ENCODE measurements around the gene ILDR1. TPM values are rescaled to one million over a fixed set of nuclear protein-coding genes. Genes with fewer than 3 reads are reported as not detected.
A peak's percentile ranks its signal among the peaks of the same experiment; 100 is the strongest.

Gene ILDR1
- total and polyA plus RNA-seq, 2 experiments from 2014 or later = 0.66 to 0.97 TPM

DNA sequence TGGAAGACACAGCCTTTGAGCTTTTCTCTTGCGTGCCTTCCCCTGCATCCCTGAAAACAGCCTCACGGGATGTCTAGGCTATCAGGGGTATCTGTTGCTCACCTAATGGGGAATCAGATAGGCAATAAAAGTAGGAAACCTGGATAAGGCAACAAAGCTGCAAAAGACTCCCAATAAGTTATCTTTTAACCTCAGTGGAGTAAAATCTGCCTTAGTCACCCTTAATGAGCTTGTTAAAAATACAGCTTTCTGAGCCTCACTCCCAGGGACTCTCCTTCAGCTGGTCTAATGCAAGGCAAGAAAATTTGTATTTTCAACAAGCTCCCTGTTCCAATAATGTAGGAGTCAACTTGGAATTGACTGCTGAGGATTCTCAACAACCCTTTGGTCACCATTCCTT lies 25.6 kb downstream of the ILDR1 start (continued):
- TF ChIP-seq NANOG (IDR thresholded peaks at IDR 0.05; ENCODE audit: borderline replicate concordance) = no peak
- TF ChIP-seq EZH2phosphoT487 (IDR thresholded peaks at IDR 0.05; ENCODE audit: unreplicated experiment) = no peak
- no peak for TF ChIP-seq ETS1 (IDR thresholded peaks at IDR 0.05)
- TF ChIP-seq CREB1 (CRISPR knock-in tag; IDR thresholded peaks at IDR 0.05; ENCODE audit: low read depth) = no peak
- no peak for TF ChIP-seq CTCF (conservative IDR thresholded peaks at IDR 0.05; ENCODE audit: low read depth in 2 of 2)

GRCh38 chr3:121995161-121996137 lies 26.6 kb downstream of the ILDR1 start:
- H3K27me3 ChIP-seq (ENCODE audit: insufficient read depth) = no peaks in the 10 kb centered on the region
- H3K79me2 ChIP-seq (replicated peaks; ENCODE audit: insufficient read depth) = no peaks in the 10 kb centered on the region
- peak; percentile 99 for ATAC-seq
- no peaks in the 10 kb centered on the region for H3F3A ChIP-seq (replicated peaks; ENCODE audit: low read depth)
- H3K4me1 ChIP-seq (ENCODE audit: insufficient read depth) = peaks cover 5% of the 10 kb centered on the region
- H2AFZ ChIP-seq = peak overlapping the region; percentile 87; the same call in 1 of the 2 replicates
- H3K4me3 ChIP-seq = no peak overlapping the region
- H3K4me2 ChIP-seq = no peak overlapping the region
- no peaks in the 10 kb centered on the region for H3K36me3 ChIP-seq (ENCODE audit: insufficient read depth)
- H3K9me3 Mint-ChIP-seq = no peaks in the 10 kb centered on the region
- H3K4me3 Mint-ChIP-seq = no peak overlapping the region; the same call in 2 of the 3 replicates
- no peaks in the 10 kb centered on the region; the same call in 2 of the 3 replicates for H3K36me3 Mint-ChIP-seq (ENCODE audit: low read depth)
- H3K4me1 Mint-ChIP-seq = peaks cover 10% of the 10 kb centered on the region
- peaks cover 3% of the 10 kb centered on the region for H3K27me3 Mint-ChIP-seq (ENCODE audit: insufficient read depth, low read depth, poor library complexity)
- H3K27ac Mint-ChIP-seq = peak overlapping the region; percentile 71
- H4K20me1 ChIP-seq (replicated peaks; ENCODE audit: insufficient read depth) = no peaks in the 10 kb centered on the region
- peak; percentile 90 for DNase-seq (ENCODE audit: low spot score)
- no peak overlapping the region for H3K27ac ChIP-seq (ENCODE audit: low read depth)
- no peaks in the 10 kb centered on the region for H3K9me2 ChIP-seq (ENCODE audit: insufficient read depth)
- TF ChIP-seq REST (IDR thresholded peaks at IDR 0.05; ENCODE audit: unreplicated experiment) (no peak), ZNF114 (CRISPR knock-in tag; IDR thresholded peaks at IDR 0.05) (no peak), JUNB (IDR thresholded peaks at IDR 0.05; ENCODE audit: unreplicated experiment) (no peak), CTCF (conservative IDR thresholded peaks at IDR 0.05; ENCODE audit: low read depth in 2 of 2) (peak; percentile 88 to 93), EZH2phosphoT487 (IDR thresholded peaks at IDR 0.05; ENCODE audit: unreplicated experiment) (no peak), ETS1 (IDR thresholded peaks at IDR 0.05) (no peak), EZH2 (IDR thresholded peaks at IDR 0.05; ENCODE audit: low read depth, unreplicated experiment) (no peak), ZNF331 (CRISPR knock-in tag; IDR thresholded peaks at IDR 0.05; ENCODE audit: low read depth) (no peak), STAT1 (IDR thresholded peaks at IDR 0.05; ENCODE audit: unreplicated experiment) (no peak)
